ENCODE data around the gene LDLRAP1.

DNA sequence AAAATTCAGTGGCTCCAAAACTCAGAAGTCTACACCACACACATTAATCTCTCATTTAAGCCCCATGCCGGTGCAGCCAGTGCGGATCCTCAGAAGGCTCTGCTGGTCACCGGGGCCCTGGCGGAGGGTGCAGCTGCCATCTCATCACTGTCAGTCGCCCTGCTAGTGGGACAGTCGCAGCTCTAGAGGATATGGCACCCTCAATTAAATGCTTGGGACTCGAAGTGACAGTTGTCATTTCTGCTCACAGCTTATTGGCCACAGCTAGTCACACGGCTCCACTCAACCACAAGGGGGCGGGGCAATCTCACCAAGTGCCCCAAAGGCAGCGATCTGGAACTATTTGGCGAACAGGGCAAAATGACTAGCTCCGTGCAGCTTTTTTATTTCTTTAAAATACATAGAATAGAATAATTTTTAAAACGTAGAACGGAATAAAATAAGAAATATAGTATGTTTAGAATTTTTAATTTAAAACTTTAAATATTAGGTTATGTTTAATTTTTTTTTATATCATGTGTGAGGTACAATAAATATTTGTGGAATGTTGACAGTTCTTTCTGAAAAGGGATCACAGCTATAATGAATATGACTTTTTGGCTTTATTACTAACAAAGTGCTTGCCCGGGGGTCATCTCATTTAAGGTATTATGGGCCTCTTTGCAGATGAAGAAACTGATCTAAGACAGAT is 65.2 kb downstream of the LDLRAP1 start:
- TF ChIP-seq, protein P1, sequence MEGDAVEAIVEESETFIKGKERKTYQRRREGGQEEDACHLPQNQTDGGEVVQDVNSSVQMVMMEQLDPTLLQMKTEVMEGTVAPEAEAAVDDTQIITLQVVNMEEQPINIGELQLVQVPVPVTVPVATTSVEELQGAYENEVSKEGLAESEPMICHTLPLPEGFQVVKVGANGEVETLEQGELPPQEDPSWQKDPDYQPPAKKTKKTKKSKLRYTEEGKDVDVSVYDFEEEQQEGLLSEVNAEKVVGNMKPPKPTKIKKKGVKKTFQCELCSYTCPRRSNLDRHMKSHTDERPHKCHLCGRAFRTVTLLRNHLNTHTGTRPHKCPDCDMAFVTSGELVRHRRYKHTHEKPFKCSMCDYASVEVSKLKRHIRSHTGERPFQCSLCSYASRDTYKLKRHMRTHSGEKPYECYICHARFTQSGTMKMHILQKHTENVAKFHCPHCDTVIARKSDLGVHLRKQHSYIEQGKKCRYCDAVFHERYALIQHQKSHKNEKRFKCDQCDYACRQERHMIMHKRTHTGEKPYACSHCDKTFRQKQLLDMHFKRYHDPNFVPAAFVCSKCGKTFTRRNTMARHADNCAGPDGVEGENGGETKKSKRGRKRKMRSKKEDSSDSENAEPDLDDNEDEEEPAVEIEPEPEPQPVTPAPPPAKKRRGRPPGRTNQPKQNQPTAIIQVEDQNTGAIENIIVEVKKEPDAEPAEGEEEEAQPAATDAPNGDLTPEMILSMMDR (IDR thresholded peaks at IDR 0.05 in 2 of 3, conservative IDR thresholded peaks at IDR 0.05 in 1 of 3; ENCODE audit: borderline replicate concordance in 1 of 3, insufficient read depth in 1 of 3, low read depth in 2 of 3, low read length in 2 of 3), result peak in 1 of 3 experiments; percentile 41; a peak in 1 of 6 replicates
- TF ChIP-seq TCF7L2 (IDR thresholded peaks at IDR 0.05; ENCODE audit: borderline replicate concordance, extremely low read depth, insufficient read depth, insufficient read length) (no peak), RAD21 (IDR thresholded peaks at IDR 0.05; ENCODE audit: low read depth) (peak; percentile 68), EZH2phosphoT487 (IDR thresholded peaks at IDR 0.05; ENCODE audit: borderline replicate concordance) (no peak), FOSL1 (IDR thresholded peaks at IDR 0.05; ENCODE audit: low read depth) (no peak), POLR2A (IDR thresholded peaks at IDR 0.05; ENCODE audit: borderline replicate concordance, extremely low read depth, insufficient read depth, insufficient read length) (no peak), ELF1 (IDR thresholded peaks at IDR 0.05; ENCODE audit: borderline replicate concordance, low read depth) (no peak), SRF (IDR thresholded peaks at IDR 0.05; ENCODE audit: low read depth) (no peak), POLR2AphosphoS5 (IDR thresholded peaks at IDR 0.05; ENCODE audit: low read depth, low read length) (no peak)

All from HCT116 (cell line).